GM12873 (cell line): Measurements from ENCODE around the gene SYT14.

ENCODE experiments used
- TF ChIP-seq, protein P1 (sequence below): IDR thresholded peaks from 2 replicates; pipeline ENCODE4 v1.5.1; 2012; ENCODE audit warnings: low read depth, mild to moderate bottlenecking, moderate library complexity, low read length, control low read depth; ENCODE audit not compliant: insufficient read depth; ENCODE audit errors: missing control alignments

SYT14 gene

DNA sequence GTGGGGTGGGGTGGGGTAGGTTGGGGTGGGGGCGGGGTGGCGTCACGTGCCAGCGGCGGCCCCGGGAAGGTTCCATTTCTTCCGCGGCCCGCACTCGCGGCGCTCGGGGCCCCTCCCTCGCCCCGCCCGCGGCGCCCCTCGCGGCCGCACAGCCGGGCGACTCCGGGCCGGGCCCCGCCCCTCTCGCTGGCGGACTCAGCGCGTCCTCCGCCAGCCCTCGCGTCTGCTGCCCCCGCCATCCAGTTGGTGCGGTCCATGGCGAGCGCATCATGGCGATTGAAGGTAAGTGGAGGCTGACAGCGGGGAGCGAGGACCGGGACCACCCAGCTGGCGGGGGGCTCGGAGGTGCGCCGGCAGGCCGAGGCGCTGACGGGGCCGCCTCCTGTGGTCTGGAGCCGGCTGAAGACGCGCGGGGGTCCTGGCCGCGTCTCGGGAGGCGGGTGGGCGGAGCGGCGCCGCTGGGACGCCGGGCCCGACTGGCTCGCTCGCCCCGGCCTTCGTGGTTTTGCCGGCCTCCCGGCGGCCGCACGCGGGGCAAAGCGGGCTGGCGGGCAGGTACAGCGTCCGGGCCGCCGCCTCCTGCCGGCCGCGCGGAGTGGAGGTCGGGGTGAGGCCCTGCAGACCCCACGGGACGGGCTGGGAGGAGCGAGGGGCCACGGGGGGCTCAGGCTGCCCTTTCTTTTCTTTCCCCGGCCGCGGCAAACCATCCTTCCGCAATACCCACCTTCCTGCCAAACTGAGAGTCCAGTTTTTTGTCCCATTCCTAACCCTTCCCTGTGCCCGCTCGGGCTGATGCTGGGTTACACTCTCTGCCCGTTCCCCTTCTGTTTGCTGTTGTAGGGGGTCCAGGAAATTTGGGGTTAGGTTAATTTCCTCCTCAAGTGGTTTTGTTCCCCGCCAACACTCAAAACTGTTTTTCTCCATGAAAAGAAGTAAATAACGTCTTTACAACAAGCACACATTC is at the start of gene SYT14:
SYT14 (plus strand) TSS at position 222 of the 964 bp plus-strand sequence; CDS start at position 270, 48 bp downstream.
- TF ChIP-seq, protein P1, sequence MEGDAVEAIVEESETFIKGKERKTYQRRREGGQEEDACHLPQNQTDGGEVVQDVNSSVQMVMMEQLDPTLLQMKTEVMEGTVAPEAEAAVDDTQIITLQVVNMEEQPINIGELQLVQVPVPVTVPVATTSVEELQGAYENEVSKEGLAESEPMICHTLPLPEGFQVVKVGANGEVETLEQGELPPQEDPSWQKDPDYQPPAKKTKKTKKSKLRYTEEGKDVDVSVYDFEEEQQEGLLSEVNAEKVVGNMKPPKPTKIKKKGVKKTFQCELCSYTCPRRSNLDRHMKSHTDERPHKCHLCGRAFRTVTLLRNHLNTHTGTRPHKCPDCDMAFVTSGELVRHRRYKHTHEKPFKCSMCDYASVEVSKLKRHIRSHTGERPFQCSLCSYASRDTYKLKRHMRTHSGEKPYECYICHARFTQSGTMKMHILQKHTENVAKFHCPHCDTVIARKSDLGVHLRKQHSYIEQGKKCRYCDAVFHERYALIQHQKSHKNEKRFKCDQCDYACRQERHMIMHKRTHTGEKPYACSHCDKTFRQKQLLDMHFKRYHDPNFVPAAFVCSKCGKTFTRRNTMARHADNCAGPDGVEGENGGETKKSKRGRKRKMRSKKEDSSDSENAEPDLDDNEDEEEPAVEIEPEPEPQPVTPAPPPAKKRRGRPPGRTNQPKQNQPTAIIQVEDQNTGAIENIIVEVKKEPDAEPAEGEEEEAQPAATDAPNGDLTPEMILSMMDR, result no peak

DNA sequence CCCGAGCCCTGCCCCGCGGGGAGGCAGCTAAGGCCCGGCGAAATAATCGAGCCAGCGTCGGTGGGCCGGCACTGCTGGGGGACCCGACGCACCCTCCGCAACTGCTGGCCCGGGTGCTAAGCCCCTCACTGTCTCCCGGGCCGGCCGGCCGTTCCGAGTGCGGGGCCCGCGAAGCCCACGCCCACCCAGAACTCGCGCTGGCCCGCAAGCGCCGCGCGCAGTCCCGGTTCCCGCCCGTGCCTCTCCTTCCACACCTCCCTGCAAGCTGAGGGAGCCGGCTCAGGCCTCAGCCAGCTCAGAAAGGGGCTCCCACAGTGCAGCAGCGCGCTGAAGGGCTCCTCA is 49.0 kb upstream of the SYT14 start:
- TF ChIP-seq, protein P1, result no peak

DNA sequence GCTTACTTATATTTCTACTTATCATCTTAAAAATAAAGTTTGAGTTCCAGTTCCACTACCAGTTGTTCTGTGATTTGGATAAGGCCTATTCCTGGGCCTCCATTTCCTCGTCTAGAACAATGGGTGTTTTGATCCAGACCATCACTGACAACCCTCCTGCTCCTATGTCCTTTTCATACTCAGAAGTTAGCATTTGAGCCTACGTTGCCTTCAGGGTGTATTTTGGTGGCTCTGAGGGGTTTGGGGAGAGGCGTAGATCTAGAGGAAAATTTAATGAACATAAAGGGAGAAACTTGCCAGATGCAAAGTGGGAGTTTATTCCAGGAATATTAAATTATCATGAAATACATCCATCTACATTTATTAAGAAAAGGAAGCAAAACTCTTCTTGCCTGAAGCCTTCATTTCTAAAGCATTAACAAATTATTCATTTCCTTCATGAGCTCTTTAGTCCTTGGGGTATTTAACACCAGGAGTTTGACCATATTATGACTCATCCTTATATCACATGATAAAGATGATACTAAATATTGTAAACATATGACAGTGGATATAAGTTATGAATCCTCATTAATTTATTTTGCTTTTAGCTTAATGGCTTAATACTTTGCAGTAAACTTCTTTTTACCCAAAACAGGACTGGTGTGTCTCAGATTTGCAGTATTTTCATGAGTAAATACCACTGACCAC is 47.2 kb upstream of the SYT14 start:
- TF ChIP-seq, protein P1, result no peak

DNA sequence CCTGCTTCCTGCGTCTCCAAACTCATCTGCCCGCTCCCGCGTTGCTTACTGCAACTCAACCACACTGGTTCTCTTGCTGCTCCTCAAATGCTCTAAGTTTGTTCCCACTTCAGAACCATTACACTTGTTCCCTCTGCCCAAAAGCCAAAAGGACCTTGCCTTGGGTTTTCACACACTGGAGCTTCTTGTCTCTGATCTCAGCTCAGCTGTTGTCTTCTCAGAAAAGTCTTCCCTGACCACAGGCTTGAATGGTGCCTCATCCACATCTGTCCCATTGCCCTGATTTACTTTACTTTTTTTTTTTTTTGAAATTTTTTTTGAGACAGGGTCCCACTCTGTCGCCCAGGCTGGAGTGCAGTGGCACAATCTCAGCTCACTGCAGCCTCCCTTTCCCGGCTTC is 44.3 kb upstream of the SYT14 start:
- TF ChIP-seq, protein P1, result no peak

DNA sequence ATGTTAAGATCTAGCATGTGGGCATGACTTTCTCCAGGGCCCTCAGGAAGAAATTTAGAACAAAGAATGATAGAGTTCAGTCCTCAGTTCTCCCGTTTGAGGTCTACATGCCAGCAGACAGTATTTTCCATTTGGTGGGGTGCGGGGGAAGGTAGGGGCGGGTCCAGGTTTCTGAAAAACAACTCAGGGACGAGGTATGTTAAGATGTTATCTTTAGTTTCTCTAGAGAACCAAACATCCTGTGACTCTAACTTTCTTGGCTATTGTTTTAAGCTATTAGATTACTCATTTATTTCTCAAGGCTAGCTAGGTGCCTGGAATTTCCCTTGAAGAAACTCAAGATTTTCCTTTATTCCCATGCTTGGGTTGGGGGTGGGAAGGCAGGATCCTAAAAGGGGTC is 42.3 kb upstream of the SYT14 start:
- TF ChIP-seq, protein P1, result no peak

DNA sequence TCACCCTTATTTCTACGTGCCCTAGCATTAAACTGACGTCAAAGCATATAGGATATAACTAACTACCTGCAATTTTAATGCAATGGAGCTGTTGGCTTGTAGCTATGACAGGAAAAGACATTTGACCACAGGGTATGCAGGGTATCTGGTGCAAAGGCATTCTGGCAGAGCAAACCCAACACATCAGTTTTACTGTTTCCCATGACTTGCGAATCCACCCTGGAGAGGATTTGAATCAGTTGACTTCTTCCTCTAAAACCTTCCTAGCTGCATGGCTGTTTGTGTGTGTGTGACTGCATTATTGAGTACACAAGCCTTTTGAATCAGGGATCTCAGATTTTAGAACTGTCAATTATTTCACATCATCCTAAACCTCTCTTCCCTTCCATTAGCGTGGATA is 41.7 kb upstream of the SYT14 start:
- TF ChIP-seq, protein P1, result no peak

DNA sequence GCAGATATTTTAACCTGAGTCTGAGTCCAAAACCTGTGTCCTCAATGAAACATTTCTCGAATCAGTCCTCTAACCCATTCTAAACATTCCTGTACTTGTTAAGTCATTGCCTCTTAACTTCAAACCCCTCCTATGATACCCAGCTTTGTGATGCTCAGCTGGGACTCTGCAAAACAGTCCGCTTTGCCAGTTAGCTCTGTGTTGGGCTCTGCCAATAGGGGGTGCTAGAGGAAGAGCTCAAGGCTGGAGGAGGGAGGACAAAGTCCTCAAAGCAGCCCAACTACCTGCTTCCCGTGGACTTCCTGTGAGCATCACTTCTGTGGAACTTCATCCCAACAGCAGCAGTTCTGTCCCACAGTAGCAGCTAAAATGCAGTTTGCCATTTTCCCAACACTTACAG is 38.1 kb upstream of the SYT14 start:
- TF ChIP-seq, protein P1, result peak; percentile 79
